HEK293T (cell line): ENCODE measurements around the gene RBM20.

ENCODE experiments used
- CTCF ChIA-PET: fragments of 350-600 bp; formaldehyde crosslinking; extraction: SDS; loops from one replicate; lab custom pipeline; 2021; ENCODE audit warnings: antibody characterized with exemption, inconsistent platforms; lab: Yijun Ruan, JAX
- POLR2A ChIA-PET: fragments of 350-600 bp; formaldehyde crosslinking; extraction: SDS; loops from one replicate; lab custom pipeline; 2020; ENCODE audit warnings: antibody characterized with exemption, inconsistent platforms; lab: Yijun Ruan, JAX
- DNase-seq: peaks from one replicate; pipeline ENCODE4 v3.0.0; 2012; ENCODE audit warnings: mixed read lengths; ENCODE audit errors: extremely low spot score
- ARNT ChIP-seq: fragments of 450-650 bp; IDR thresholded peaks from 2 replicates; pipeline ENCODE4 v1.6.1; 2017; ENCODE audit warnings: mild to moderate bottlenecking
- BHLHE40 ChIP-seq: fragments of 450-650 bp; IDR thresholded peaks from 2 replicates; pipeline ENCODE4 v1.6.1; 2016; ENCODE audit warnings: mild to moderate bottlenecking, moderate library complexity, borderline replicate concordance
- CTBP1 ChIP-seq: fragments of 450-650 bp; IDR thresholded peaks from 2 replicates; pipeline ENCODE4 v1.6.1; 2016; ENCODE audit warnings: borderline replicate concordance
- ELF4 ChIP-seq: fragments of 450-650 bp; IDR thresholded peaks from 2 replicates; pipeline ENCODE4 v1.6.1; 2017; ENCODE audit warnings: antibody characterized with exemption
- FOXA1 ChIP-seq: fragments of 450-650 bp; IDR thresholded peaks from 2 replicates; pipeline ENCODE4 v1.6.1; 2016; ENCODE audit warnings: mild to moderate bottlenecking
- FOXK2 ChIP-seq: fragments of 450-650 bp; IDR thresholded peaks from 2 replicates; pipeline ENCODE4 v1.6.1; 2016; ENCODE audit warnings: mild to moderate bottlenecking
- FOXM1 ChIP-seq: fragments of 450-650 bp; IDR thresholded peaks from 2 replicates; pipeline ENCODE4 v1.6.1; 2017; ENCODE audit warnings: mild to moderate bottlenecking, borderline replicate concordance
- HDGF ChIP-seq: fragments of 450-650 bp; IDR thresholded peaks from 2 replicates; pipeline ENCODE4 v1.6.1; 2017; ENCODE audit warnings: antibody characterized with exemption, borderline replicate concordance
- L3MBTL2 ChIP-seq: fragments of 450-650 bp; conservative IDR thresholded peaks from 2 replicates; pipeline ENCODE4 v1.6.1; 2016; ENCODE audit warnings: mild to moderate bottlenecking
- LEF1 ChIP-seq: fragments of 450-650 bp; IDR thresholded peaks from 2 replicates; pipeline ENCODE4 v1.6.1; 2017; ENCODE audit warnings: mild to moderate bottlenecking, borderline replicate concordance
- NFRKB ChIP-seq: fragments of 450-650 bp; IDR thresholded peaks from 2 replicates; pipeline ENCODE4 v1.6.1; 2016; ENCODE audit warnings: mild to moderate bottlenecking, moderate library complexity
- SP1 ChIP-seq: fragments of 450-650 bp; IDR thresholded peaks from 2 replicates; pipeline ENCODE4 v1.6.1; 2017
- SUZ12 ChIP-seq: fragments of 450-650 bp; IDR thresholded peaks from 2 replicates; pipeline ENCODE4 v1.6.1; 2016; ENCODE audit warnings: mild to moderate bottlenecking
- TARDBP ChIP-seq: fragments of 450-650 bp; IDR thresholded peaks from 2 replicates; pipeline ENCODE4 v1.6.1; 2016
- ZNF384 ChIP-seq: fragments of 450-650 bp; IDR thresholded peaks from 2 replicates; pipeline ENCODE4 v1.6.1; 2016
- TF ChIP-seq, protein P1 (sequence below): fragments of 450-650 bp; IDR thresholded peaks from 2 replicates; pipeline ENCODE4 v1.6.1; 2016

The RBM20 gene

DNA sequence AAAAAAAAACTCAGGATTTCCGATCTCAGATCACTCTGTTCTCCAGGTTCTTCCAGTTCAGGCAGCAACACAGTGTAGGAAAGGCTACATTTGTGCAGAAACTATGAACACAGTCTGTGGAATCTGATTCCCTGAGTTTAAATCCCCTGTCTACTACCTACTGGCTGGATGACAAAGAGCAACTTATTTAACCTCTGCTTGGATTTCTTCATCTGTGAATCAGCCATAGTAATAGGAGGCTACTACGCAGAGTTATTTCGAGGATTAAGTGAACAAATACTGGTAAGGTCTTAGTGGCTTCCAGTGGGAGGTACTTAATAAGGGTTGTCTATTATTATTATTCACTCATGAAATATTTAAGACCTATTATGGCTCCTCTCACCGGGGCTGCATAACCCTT, 183.3 kb downstream of the RBM20 start:
- ChIA-PET CTCF (no interaction called here), POLR2A (no interaction called here)
- TF ChIP-seq TARDBP = no peak
- no peak for TF ChIP-seq SUZ12
- TF ChIP-seq L3MBTL2 = no peak
- TF ChIP-seq LEF1 = no peak
- TF ChIP-seq SP1 = no peak
- TF ChIP-seq CTBP1 = no peak

DNA sequence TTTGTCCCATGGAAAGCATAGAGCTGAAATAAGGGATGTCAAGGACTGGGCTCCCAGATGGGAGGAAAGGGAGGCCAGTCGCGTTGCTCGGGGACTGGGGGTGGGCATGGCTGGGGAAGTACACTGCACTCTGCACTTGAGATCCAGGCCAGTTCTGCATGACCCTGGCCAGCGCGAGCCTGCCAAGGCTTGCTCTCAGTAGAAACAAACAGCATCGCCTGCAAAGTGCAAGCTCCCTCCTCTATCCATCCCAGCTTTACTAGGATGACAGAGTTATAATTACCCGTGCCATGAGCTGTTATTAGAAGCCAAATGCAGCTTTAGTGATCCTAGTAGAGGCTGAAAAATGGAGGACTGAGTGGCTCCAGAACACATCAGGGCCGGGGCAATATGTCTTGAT, 183.7 kb downstream of the RBM20 start:
- DNase-seq = no peak
- ChIA-PET POLR2A (no interaction called here), CTCF (no interaction called here)
- TF ChIP-seq BHLHE40 = no peak
- TF ChIP-seq NFRKB = no peak
- TF ChIP-seq L3MBTL2 = no peak
- no peak for TF ChIP-seq ZNF384

More for the DNA sequence above, 183.3 kb downstream of the RBM20 start:
- no peak for DNase-seq

DNA sequence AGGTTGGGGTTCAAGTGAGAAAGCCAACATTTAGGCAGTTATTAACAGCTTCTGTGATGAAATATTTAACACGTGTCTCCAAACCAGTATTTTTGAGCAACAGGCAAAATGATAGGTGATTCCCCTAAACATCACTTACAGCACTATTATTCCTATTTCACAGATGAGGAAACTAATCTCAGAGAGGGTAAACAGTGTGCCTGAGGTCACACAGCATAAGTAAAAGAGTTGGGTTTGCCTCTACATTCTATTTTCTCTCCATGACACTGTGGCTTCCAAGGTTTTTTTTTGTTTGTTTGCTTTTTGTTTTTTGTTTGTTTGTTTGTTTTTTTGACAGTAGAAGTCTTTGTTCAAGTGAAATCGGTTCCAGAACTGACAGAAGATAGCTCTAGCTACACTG, 184.4 kb downstream of the RBM20 start:
- CTCF ChIA-PET = no interaction called here
- no peak for TF ChIP-seq CTBP1
- no peak for TF ChIP-seq HDGF
- TF ChIP-seq ARNT = no peak
- TF ChIP-seq FOXM1 = no peak
- TF ChIP-seq NFRKB = no peak
- TF ChIP-seq SUZ12 = no peak
- no peak for TF ChIP-seq TARDBP
- no peak for TF ChIP-seq ELF4
- TF ChIP-seq FOXK2 = no peak
- no peak for TF ChIP-seq FOXA1
- no peak for TF ChIP-seq ZNF384
- no peak for TF ChIP-seq BHLHE40
- TF ChIP-seq SP1 = no peak
- POLR2A ChIA-PET = no interaction called here
- no peak for DNase-seq

DNA sequence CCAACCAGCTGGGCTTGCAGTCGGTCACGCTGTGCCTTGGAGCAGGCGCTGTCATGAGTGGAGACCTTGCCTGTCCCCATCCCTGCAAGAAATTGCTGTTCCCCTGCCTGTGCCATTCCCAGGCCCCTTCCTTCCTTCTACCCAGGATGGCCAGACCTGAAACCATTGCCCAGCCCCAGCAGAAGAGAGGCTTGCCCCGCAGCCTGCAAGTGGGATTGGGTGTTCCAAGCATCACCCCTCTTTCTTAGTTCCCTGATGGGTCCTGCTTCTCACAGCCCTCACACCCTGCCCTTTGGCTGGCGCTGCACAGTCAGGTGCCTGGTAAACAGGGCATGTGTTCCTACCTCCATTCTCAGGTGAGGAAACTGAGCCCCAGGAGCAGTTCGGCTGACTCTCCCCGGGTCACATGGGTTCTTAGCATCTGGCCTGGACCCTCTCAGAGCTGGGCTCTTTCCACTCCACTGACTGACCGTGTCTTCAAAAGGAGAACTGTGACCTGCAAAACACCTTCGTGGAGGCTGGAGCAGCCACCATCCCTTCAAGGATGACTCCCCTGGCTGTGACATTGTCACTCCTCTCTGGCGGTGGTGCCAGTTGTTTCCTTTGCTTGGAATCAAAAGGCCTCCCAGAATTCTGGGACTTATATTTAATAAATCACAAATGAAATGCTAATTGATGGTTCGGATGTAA, 185.7 kb downstream of the RBM20 start:
- POLR2A ChIA-PET = no interaction called here
- no peak for TF ChIP-seq LEF1
- TF ChIP-seq CTBP1 = no peak
- TF ChIP-seq FOXM1 = no peak
- TF ChIP-seq HDGF = no peak
- TF ChIP-seq L3MBTL2 = no peak
- TF ChIP-seq ZNF384 = no peak
- TF ChIP-seq BHLHE40 = no peak
- no peak for TF ChIP-seq SUZ12
- TF ChIP-seq NFRKB = no peak
- TF ChIP-seq SP1 = no peak
- TF ChIP-seq TARDBP = no peak
- no peak for TF ChIP-seq FOXA1
- TF ChIP-seq ELF4 = no peak
- TF ChIP-seq ARNT = no peak
- no peak for TF ChIP-seq FOXK2
- TF ChIP-seq, protein P1, sequence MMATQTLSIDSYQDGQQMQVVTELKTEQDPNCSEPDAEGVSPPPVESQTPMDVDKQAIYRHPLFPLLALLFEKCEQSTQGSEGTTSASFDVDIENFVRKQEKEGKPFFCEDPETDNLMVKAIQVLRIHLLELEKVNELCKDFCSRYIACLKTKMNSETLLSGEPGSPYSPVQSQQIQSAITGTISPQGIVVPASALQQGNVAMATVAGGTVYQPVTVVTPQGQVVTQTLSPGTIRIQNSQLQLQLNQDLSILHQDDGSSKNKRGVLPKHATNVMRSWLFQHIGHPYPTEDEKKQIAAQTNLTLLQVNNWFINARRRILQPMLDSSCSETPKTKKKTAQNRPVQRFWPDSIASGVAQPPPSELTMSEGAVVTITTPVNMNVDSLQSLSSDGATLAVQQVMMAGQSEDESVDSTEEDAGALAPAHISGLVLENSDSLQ = no peak
- no peak for DNase-seq
- CTCF ChIA-PET = no interaction called here

DNA sequence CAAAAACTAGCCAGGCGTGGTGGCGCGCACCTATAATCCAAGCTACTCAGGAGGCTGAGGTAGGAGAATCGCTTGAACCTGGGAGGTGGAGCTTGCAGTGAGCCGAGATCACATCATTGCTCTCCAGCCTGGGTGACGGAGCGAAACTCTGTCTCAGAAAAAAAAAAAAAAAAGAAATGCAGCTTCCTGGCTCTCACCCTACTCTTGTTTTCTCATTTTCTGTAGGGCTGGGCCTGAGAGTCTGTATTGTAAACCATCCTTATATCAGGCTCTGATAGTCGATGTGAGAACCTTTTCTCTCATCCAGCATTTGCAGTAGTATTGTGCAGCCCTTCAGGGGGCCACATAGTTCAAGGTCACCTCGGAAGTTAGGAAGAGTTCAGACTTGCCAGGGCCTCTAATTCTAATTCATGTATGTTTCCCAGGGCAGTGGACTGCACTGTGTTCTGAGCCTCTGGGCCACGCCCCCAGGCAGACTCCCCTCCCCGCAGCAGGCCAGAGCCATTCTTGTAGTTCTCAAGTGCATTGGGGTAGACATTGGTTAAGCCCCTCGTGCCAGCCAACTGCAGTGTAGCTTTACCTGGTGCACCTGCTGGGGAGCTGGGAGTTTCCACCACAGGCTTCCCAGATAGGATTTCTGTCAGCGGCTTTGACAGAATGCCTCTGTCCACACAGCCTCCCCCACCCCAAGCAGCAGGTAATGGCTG, 189.3 kb downstream of the RBM20 start:
- ChIA-PET POLR2A (no interaction called here), CTCF (interaction anchor here (0.6 kb wide), 1 partner anchor 8 kb away, joined by 3 read pairs; no protein-coding TSS in a partner anchor)
- DNase-seq = no peak
- TF ChIP-seq LEF1 (no peak), FOXK2 (no peak), FOXA1 (no peak), ARNT (no peak), CTBP1 (no peak), SP1 (no peak), TARDBP (no peak), L3MBTL2 (no peak), ELF4 (no peak), SUZ12 (no peak), BHLHE40 (no peak), NFRKB (no peak), FOXM1 (no peak), ZNF384 (no peak), HDGF (no peak)
- TF ChIP-seq, protein P1 = no peak

DNA sequence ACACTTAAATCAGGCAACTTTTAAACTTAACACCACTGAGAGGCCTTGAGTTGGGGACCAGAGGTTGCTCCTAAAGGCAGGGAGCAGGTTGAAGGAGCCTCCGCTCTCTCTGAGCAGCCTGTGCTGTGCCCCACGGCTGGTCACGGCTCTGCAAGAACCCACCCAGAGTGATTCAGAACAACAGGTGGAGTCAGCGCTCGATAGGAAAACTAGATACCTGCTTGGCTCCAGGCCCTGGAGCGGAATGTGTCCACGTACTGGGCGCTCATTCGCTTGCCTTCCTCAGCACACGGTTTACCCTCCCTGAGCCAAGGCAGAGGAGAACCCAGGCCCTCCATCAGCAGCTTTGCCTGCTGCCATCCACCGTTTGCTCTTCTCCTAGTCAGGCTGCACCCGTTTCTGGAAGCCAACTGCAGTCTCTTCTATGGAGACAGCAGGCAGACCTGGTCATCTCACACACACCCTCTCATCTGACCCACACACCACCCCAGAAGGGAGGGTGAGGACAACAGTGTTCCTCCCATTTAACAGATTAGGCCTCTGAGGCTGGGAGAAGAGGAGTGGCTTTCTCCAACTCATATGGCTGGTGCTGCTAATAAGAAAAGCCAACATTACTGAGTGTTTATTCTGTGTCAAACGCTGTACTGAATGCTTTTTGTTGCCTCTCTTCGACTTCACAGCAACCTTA, 189.9 kb downstream of the RBM20 start:
- ChIA-PET CTCF (interaction anchor here (0.5 to 0.6 kb wide), 2 partner anchors 8 to 13 kb away, joined by 3 read pairs; no protein-coding TSS in a partner anchor), POLR2A (no interaction called here)
- TF ChIP-seq HDGF (no peak), FOXM1 (no peak), CTBP1 (no peak), ELF4 (no peak), L3MBTL2 (no peak)
- TF ChIP-seq, protein P1 = no peak
- no peak for DNase-seq
